GM12878 (cell line): Measurements from ENCODE around the gene SPINK1. TPM values are rescaled to one million over a fixed set of nuclear protein-coding genes. Genes with fewer than 3 reads are reported as not detected.

Experiments used
- ATAC-seq: fragments of 200-7000 bp; cut with Tn5 transposase; 3 replicates; pipeline ENCODE4 v1.9.1; 2020; ENCODE audit warnings: mild to moderate bottlenecking, moderate library complexity
- BruUV-seq: library from RNA; stranded (reverse); fragments of 400-500 nt; replicated peaks from 2 replicates; lab custom pipeline; 2021; lab: Mats Ljungman, UMichigan
- CTCF ChIA-PET: fragments of 300-600 bp; sonication (Branson Sonifier 250); formaldehyde crosslinking; extraction: SDS; loops from one replicate; lab custom pipeline; 2021; ENCODE audit warnings: inconsistent platforms; lab: Yijun Ruan, JAX
- POLR2A ChIA-PET: fragments of 350-600 bp; formaldehyde crosslinking; extraction: SDS; loops from one replicate; lab custom pipeline; 2021; ENCODE audit warnings: inconsistent platforms; lab: Charles Lee
- RAD21 ChIA-PET: fragments of 300-600 bp; sonication (Branson Sonifier 250); formaldehyde crosslinking; loops from one replicate; lab custom pipeline; 2023; ENCODE audit warnings: antibody characterized with exemption; ENCODE audit not compliant: unreplicated experiment; lab: Charles Lee
- SMC1A ChIA-PET: fragments of 300-600 bp; sonication (Branson Sonifier 250); formaldehyde crosslinking; loops from one replicate; lab custom pipeline; 2023; ENCODE audit not compliant: unreplicated experiment, uncharacterized antibody; lab: Charles Lee
- DNase-seq: peaks from one replicate; pipeline ENCODE4 v3.0.0-alpha.2; 2011; ENCODE audit warnings: low read depth, low spot score
- FAIRE-seq: peaks from 3 replicates; lab custom pipeline; 2011; peaks lifted over from hg19 to GRCh38; lab: Jason Lieb, UNC
- H2AFZ ChIP-seq: 2 replicates; pipeline ENCODE4 v1.6.0; 2011; ENCODE audit warnings: low read depth, low read length, control low read depth; ENCODE audit not compliant: control insufficient read depth
- H3K27ac ChIP-seq: 2 replicates; pipeline ENCODE4 v1.5.1; 2011; ENCODE audit warnings: control low read depth; ENCODE audit not compliant: control insufficient read depth, insufficient read depth
- H3K27me3 ChIP-seq, 2 experiments: replicated peaks in 1 of 2; 2 replicates each; pipeline versions ENCODE4 v1.6.0 to v1.6.1; 2011; ENCODE audit warnings: low read length in 1 of 2; ENCODE audit not compliant: control insufficient read depth in 2 of 2, insufficient read depth in 2 of 2
- H3K36me3 ChIP-seq, 2 experiments: 2 replicates each; pipeline ENCODE4 v1.5.1; 2011; ENCODE audit warnings: low read length in 1 of 2; ENCODE audit not compliant: control insufficient read depth in 2 of 2, insufficient read depth in 2 of 2
- H3K4me1 ChIP-seq: 2 replicates; pipeline ENCODE4 v1.6.1; 2011; ENCODE audit warnings: mild to moderate bottlenecking, low read length, moderate library complexity, mixed read lengths; ENCODE audit not compliant: control insufficient read depth, insufficient read depth
- H3K4me2 ChIP-seq: 2 replicates; pipeline ENCODE4 v1.6.0; 2011; ENCODE audit warnings: control low read depth; ENCODE audit not compliant: control insufficient read depth, insufficient read depth
- H3K4me3 ChIP-seq: fragments of 200-600 bp; sonication (generic); 2 replicates; pipeline ENCODE4 v1.5.1; 2016
- H3K79me2 ChIP-seq: 2 replicates; pipeline ENCODE4 v1.6.0; 2011; ENCODE audit warnings: low read length; ENCODE audit not compliant: control insufficient read depth, insufficient read depth
- H3K9ac ChIP-seq: 2 replicates; pipeline ENCODE4 v1.8.0; 2011; ENCODE audit warnings: low read length, control low read depth, mixed read lengths; ENCODE audit not compliant: control insufficient read depth, insufficient read depth
- H3K9me3 ChIP-seq: replicated peaks from 3 replicates; pipeline ENCODE4 v1.5.1; 2011; ENCODE audit warnings: mild to moderate bottlenecking, low read length; ENCODE audit not compliant: control insufficient read depth, insufficient read depth
- H4K20me1 ChIP-seq: 2 replicates; pipeline ENCODE4 v1.6.0; 2011; ENCODE audit not compliant: control insufficient read depth, insufficient read depth
- ASH2L ChIP-seq: fragments of 300-600, 200-600 bp; sonication (generic); IDR thresholded peaks from 2 replicates; pipeline ENCODE4 v1.6.1; 2017; ENCODE audit warnings: low read depth, mild to moderate bottlenecking, borderline replicate concordance
- ATF2 ChIP-seq: IDR thresholded peaks from 2 replicates; pipeline ENCODE4 v1.6.1; 2012; ENCODE audit warnings: low read length, inconsistent platforms
- ATF7 ChIP-seq: fragments of 450-650 bp; IDR thresholded peaks from 2 replicates; pipeline ENCODE4 v1.6.1; 2016; ENCODE audit warnings: low read depth, mild to moderate bottlenecking
- CREB1 ChIP-seq: IDR thresholded peaks from 2 replicates; pipeline ENCODE4 v1.6.1; 2012; ENCODE audit warnings: low read depth, mild to moderate bottlenecking, inconsistent platforms
- E2F4 ChIP-seq: IDR thresholded peaks from 2 replicates; pipeline ENCODE4 v1.6.1; 2012; ENCODE audit warnings: low read depth, low read length, improper control_type of control experiment
- ESRRA ChIP-seq: IDR thresholded peaks from 2 replicates; pipeline ENCODE4 v1.6.1; 2012; ENCODE audit warnings: mild to moderate bottlenecking, low read length, improper control_type of control experiment
- ETV6 ChIP-seq, 2 experiments: fragments of 450-650 bp in 1 of 2; IDR thresholded peaks in 1 of 2; conservative IDR thresholded peaks in 1 of 2; 2 replicates each; pipeline ENCODE4 v1.6.1; 2014; ENCODE audit warnings: antibody characterized with exemption in 1 of 2, borderline replicate concordance in 1 of 2, low read depth in 1 of 2, mild to moderate bottlenecking in 1 of 2, moderate library complexity in 1 of 2
- HCFC1 ChIP-seq: fragments of 150-350 bp; IDR thresholded peaks from 2 replicates; pipeline ENCODE4 v1.6.1; 2014; ENCODE audit warnings: low read length
- NBN ChIP-seq: fragments of 450-650 bp; IDR thresholded peaks from 2 replicates; pipeline ENCODE4 v1.6.1; 2016
- NRF1 ChIP-seq: conservative IDR thresholded peaks from 2 replicates; pipeline ENCODE4 v1.6.1; 2011; ENCODE audit warnings: mild to moderate bottlenecking, low read depth, low read length, improper control_type of control experiment
- POLR2AphosphoS2 ChIP-seq: IDR thresholded peaks from 2 replicates; pipeline ENCODE4 v1.6.1; 2011; ENCODE audit warnings: low read depth, mild to moderate bottlenecking, low read length, improper control_type of control experiment, moderate library complexity
- RELB ChIP-seq: fragments of 450-650 bp; IDR thresholded peaks from 2 replicates; pipeline ENCODE4 v1.6.1; 2017; ENCODE audit warnings: low read depth, mild to moderate bottlenecking, moderate library complexity
- RFX5 ChIP-seq: IDR thresholded peaks from 2 replicates; pipeline ENCODE4 v1.6.1; 2011; ENCODE audit warnings: low read depth, low read length, improper control_type of control experiment
- SKIL ChIP-seq: fragments of 450-650 bp; IDR thresholded peaks from 2 replicates; pipeline ENCODE4 v1.6.1; 2017; ENCODE audit warnings: mild to moderate bottlenecking, low read depth, inconsistent platforms; ENCODE audit not compliant: poor library complexity, severe bottlenecking
- SMARCA5 ChIP-seq: fragments of 450-650 bp; IDR thresholded peaks from 2 replicates; pipeline ENCODE4 v1.6.1; 2017; ENCODE audit warnings: mild to moderate bottlenecking
- SP1 ChIP-seq: IDR thresholded peaks from one replicate; pipeline ENCODE4 v1.6.1; 2011; ENCODE audit warnings: low read depth, low read length
- STAT1 ChIP-seq: fragments of 450-650 bp; conservative IDR thresholded peaks from 2 replicates; pipeline ENCODE4 v1.6.1; 2014; ENCODE audit warnings: antibody characterized with exemption, mild to moderate bottlenecking
- TCF3 ChIP-seq: IDR thresholded peaks from 2 replicates; pipeline ENCODE4 v1.6.1; 2012; ENCODE audit warnings: low read depth, mild to moderate bottlenecking, low read length, borderline replicate concordance; ENCODE audit not compliant: insufficient read depth
- YY1 ChIP-seq: IDR thresholded peaks from 2 replicates; pipeline ENCODE4 v1.6.1; 2011; ENCODE audit warnings: low read depth, mild to moderate bottlenecking, low read length
- WGBS: methylation state at CpG from one replicate; pipeline ENCODE4 v1.1.6; 2016; ENCODE audit warnings: low lambda C conversion rate; ENCODE audit not compliant: insufficient replicate concordance, insufficient coverage; ENCODE audit errors: missing lambda C conversion rate; 5-methylcytosine and 5-hydroxymethylcytosine counted together
- in situ Hi-C: fragments of 300-500 bp; cut with MboI; formaldehyde crosslinking; loops from 9 replicates; pipeline ENCODE4 v1.14.3; 2018; ENCODE audit warnings: mixed read lengths
- intact Hi-C: fragments of 100-400 bp; cut with micrococcal nuclease; formaldehyde crosslinking; loops from one replicate; pipeline ENCODE4 v1.14.2; 2022; ENCODE audit not compliant: unreplicated experiment
- polyA plus RNA-seq, 11 experiments: library from polyadenylated mRNA; depleted of rRNA in 4 of 11; unstranded in 6 of 11; stranded (reverse) in 5 of 11; fragments of >200 nt; fragmentation: Nextera tagmentation in 4 of 11; fragmentation: Illumina TruSeq in 1 of 11; extraction: Ambion mirVana in 4 of 11; extraction: Trizol in 1 of 11; gene quantifications; 1 replicate in 1 of 11; 2 replicates in 10 of 11; pipeline versions ENCODE4 v1.2.1 to v1.2.3, GENCODE V29; 2011 to 2016; ENCODE audit warnings: inconsistent platforms in 2 of 11, missing spikeins in 2 of 11, low read depth in 1 of 11
- total RNA-seq, 4 experiments: library from RNA; depleted of rRNA in 3 of 4; stranded (reverse); fragments of >200 nt in 3 of 4; fragmentation: Illumina TruSeq in 1 of 4; extraction: Trizol in 1 of 4; gene quantifications; 2 replicates each; pipeline versions ENCODE4 v1.2.1 to v1.2.3, GENCODE V29; 2013 to 2021

Gene SPINK1
- total and polyA plus RNA-seq, 10 of the 15 experiments (the other 5 are each of a cell fraction or from before 2014, with no cell fraction given), result 3.6 TPM; not detected in 9

GRCh38 chr5:147878066-147878759 is 46.7 kb upstream of the SPINK1 start, which contains the start of gene SCGB3A2:
Gene SCGB3A2, plus strand, starts transcription at chr5:147878711. Its CDS starts 93 bp downstream, at chr5:147878804.
- H3K4me2 ChIP-seq, result no peak within 1 kb of the TSS
- intact Hi-C loops (no loop called here), in situ Hi-C loops (no loop called here)
- no peaks in the 10 kb centered on the region for H3K4me1 ChIP-seq
- H3K9me3 ChIP-seq, result no peaks in the 10 kb centered on the region
- WGBS, result 12% methylated on average over 2 of the region's 2 CpGs
- ChIA-PET RAD21 (no interaction called here), POLR2A (no interaction called here), CTCF (no interaction called here), SMC1A (interaction anchor here (0.8 kb wide), 1 partner anchor 20 kb away, joined by 3 read pairs; no protein-coding TSS in a partner anchor)
- no peak within 1 kb of the TSS for H3K4me3 ChIP-seq
- ATAC-seq, result no peak
- H3K79me2 ChIP-seq, result no peaks in the 10 kb centered on the region
- no peak within 1 kb of the TSS for H3K27ac ChIP-seq
- no peak within 1 kb of the TSS for H2AFZ ChIP-seq
- DNase-seq, result no peak
- peaks cover 0 to 3% of the 10 kb centered on the region in 2 experiments; a peak in 1 of 4 replicates for H3K27me3 ChIP-seq
- no peaks in the 10 kb centered on the region for H3K36me3 ChIP-seq
- no peaks in the 10 kb centered on the region for H4K20me1 ChIP-seq
- no peak for FAIRE-seq
- no peak within 1 kb of the TSS for H3K9ac ChIP-seq
- BruUV-seq, result no TSS peak
- TF ChIP-seq ATF2, result no peak
- TF ChIP-seq SKIL, result no peak
- no peak for TF ChIP-seq RELB
- no peak for TF ChIP-seq YY1
- no peak for TF ChIP-seq ETV6 (conservative IDR thresholded peaks at IDR 0.05 in 1 of 2, IDR thresholded peaks at IDR 0.05 in 1 of 2; ENCODE audit: borderline replicate concordance in 1 of 2, low read depth in 1 of 2)
- TF ChIP-seq ESRRA, result no peak
- TF ChIP-seq ATF7, result no peak
- no peak for TF ChIP-seq NBN
- TF ChIP-seq POLR2AphosphoS2, result no peak
- TF ChIP-seq E2F4, result no peak
- no peak for TF ChIP-seq TCF3
- no peak for TF ChIP-seq NRF1
- no peak for TF ChIP-seq SMARCA5
- TF ChIP-seq ASH2L, result no peak
- TF ChIP-seq SP1, result no peak
- no peak for TF ChIP-seq HCFC1
- no peak for TF ChIP-seq CREB1
- no peak for TF ChIP-seq STAT1
- TF ChIP-seq RFX5, result no peak
